Measurements from ENCODE around the gene DDR1. TPM values are rescaled to one million over a fixed set of nuclear protein-coding genes. Genes with fewer than 3 reads are reported as not detected.

DDR1 gene
- total and polyA plus RNA-seq, 8 donors, result 77.9 to 148 (median 90.0) TPM

DNA sequence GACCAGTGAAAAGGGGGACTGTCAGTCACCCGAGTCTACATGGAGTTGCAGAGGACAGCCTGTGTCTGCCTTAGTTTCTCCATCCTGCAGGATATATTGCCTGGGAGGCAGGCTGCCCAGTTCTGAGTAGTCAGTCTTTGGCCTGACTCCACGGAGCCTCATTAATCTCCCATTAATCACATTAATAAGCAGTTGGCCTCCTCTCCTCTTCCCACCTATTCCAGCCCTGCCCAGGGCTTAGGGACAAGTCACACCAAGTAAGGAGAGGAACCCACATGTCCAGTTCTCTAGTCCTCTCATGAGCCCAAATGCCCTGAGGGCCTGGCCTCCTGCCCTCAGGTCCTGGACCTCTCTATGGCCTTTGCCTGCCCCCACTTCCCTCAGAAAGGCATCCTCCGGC is 55.2 kb downstream of the DDR1 start:
- Histone ChIP-seq H3K27me3 (peaks cover 0 to 26% of the 10 kb centered on the region in 2 donors), H3K36me3 (no peaks in the 10 kb centered on the region), H3K4me1 (peaks cover 6 to 12% of the 10 kb centered on the region in 2 donors), H3K27ac (no peak overlapping the region), H3K9me3 (no peaks in the 10 kb centered on the region), H3K4me3 (no peak overlapping the region)
- intact Hi-C loops (cut with DNase I), result no loop called here
- TF ChIP-seq, protein P1, sequence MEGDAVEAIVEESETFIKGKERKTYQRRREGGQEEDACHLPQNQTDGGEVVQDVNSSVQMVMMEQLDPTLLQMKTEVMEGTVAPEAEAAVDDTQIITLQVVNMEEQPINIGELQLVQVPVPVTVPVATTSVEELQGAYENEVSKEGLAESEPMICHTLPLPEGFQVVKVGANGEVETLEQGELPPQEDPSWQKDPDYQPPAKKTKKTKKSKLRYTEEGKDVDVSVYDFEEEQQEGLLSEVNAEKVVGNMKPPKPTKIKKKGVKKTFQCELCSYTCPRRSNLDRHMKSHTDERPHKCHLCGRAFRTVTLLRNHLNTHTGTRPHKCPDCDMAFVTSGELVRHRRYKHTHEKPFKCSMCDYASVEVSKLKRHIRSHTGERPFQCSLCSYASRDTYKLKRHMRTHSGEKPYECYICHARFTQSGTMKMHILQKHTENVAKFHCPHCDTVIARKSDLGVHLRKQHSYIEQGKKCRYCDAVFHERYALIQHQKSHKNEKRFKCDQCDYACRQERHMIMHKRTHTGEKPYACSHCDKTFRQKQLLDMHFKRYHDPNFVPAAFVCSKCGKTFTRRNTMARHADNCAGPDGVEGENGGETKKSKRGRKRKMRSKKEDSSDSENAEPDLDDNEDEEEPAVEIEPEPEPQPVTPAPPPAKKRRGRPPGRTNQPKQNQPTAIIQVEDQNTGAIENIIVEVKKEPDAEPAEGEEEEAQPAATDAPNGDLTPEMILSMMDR (IDR thresholded peaks at IDR 0.05), result no peak
- ATAC-seq (no peak), DNase-seq (no peak)

DNA sequence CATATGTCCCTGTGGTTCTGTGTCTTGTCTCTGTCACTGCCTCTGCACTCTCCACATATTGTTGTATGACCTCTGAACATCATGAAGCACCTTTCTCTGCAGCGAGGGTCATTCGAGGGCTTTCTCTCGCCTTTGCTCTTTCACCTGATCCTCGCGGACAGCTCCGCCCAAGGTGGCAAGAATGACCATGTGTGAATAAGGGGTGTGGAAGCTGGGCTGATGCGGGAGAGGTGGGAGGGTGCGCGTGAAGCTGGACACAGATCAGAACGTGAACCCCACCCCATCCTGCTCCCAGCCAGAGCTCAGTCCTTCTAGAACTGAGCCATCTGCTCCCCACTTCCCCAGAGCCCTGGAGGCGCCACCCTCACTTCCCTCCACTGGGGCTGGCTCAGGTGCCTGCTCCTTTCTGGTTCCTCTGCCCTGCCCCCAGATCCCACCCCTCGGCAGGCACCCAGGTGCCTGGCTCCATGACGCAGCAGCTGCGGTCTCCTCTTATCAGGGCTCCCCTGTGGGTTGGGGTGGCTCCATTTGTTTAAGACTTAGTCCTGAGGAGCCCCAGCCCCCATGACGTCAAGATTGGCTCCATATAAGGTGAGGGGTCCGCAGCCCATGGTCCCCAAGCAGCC is 56.2 kb downstream of the DDR1 start, which contains the start of gene MUCL3:
MUCL3 (plus strand) TSS at position 613 of the 626 bp plus-strand sequence. CDS start 27 bp downstream, outside the sequence.
- ATAC-seq (no peak), DNase-seq (no peak)
- H3K27ac ChIP-seq, result no peak within 1 kb of the TSS
- peaks cover 6 to 10% of the 10 kb centered on the region in 2 donors for H3K4me1 ChIP-seq
- intact Hi-C loops (cut with DNase I), result no loop called here
- H3K4me3 ChIP-seq, result no peak within 1 kb of the TSS
- no peaks in the 10 kb centered on the region for H3K9me3 ChIP-seq
- no peaks in the 10 kb centered on the region for H3K36me3 ChIP-seq
- H3K27me3 ChIP-seq, result peaks cover 0 to 26% of the 10 kb centered on the region in 2 donors
- TF ChIP-seq, protein P1 (IDR thresholded peaks at IDR 0.05), result no peak

DNA sequence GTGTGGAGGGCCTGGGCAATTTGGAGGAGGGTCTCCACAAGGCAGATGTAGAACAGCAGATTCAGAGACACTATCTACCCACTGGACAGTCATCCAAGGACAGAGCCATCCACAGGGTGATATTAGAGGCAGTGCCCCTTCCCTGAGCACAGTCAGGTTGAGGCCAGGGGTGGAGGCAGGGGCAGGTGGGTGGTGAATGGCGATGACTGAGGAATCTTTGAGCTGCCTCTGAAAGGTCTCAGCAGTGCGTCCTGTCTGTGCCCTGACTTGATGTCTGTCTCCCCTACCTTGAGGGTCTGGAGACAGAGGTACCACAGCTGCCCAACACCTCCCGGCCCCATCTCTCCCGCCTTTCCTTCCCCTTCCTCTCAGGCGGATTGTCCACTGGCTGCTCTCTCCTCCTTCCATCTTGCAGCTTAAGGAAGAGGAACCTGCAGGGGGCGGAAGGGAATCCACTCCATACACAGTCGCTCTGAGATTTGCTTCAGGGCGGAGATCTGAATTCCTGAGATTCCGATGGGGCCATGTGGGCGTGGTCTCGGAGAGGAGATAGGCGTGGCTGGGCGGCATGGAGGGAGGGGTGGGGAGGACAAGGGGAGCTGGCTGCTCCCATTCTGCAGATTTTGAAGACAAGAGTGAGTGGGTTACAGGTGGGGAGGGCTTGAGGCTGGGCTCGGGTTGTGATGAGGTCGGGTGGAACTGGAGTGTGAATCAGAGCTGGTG is 58.2 kb downstream of the DDR1 start:
- no peak overlapping the region for H3K4me3 ChIP-seq
- DNase-seq (peak in 3 of 4 donors; percentile 72 to 88 (median 80)), ATAC-seq (peak; percentile 96)
- peaks cover 6 to 10% of the 10 kb centered on the region in 2 donors for H3K4me1 ChIP-seq
- H3K27me3 ChIP-seq, result peaks cover 0 to 26% of the 10 kb centered on the region in 2 donors
- TF ChIP-seq, protein P1 (IDR thresholded peaks at IDR 0.05), result no peak
- H3K9me3 ChIP-seq, result no peaks in the 10 kb centered on the region
- no peaks in the 10 kb centered on the region for H3K36me3 ChIP-seq
- intact Hi-C loops (cut with DNase I), result no loop called here
- H3K27ac ChIP-seq, result no peak overlapping the region

DNA sequence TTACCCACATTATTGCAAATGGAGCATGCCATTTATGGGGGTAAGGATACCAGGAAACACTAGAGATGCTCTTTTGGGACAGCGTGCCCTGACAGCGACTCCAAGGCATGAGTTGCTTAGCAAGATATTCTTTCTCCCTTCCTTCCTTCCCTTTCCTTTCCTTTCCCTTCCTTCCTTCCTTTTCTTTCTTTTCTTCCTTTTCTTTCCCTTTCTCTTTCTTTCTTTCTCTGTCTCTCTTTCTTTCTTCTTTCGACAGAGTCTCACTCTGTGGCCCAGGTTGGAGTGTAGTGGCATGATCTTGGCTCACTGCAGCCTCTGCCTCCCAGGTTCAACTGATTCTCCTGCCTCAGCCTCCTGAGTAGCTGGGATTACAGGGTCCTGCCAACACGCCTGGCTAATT is 59.7 kb downstream of the DDR1 start:
- Histone ChIP-seq H3K27me3 (peaks cover 0 to 26% of the 10 kb centered on the region in 2 donors), H3K4me1 (peaks cover 6 to 10% of the 10 kb centered on the region in 2 donors), H3K4me3 (no peak overlapping the region), H3K27ac (no peak overlapping the region), H3K36me3 (no peaks in the 10 kb centered on the region), H3K9me3 (no peaks in the 10 kb centered on the region)
- intact Hi-C loops (cut with DNase I), result no loop called here
- ATAC-seq, result no peak
- TF ChIP-seq, protein P1 (IDR thresholded peaks at IDR 0.05), result no peak
- no peak for DNase-seq

DNA sequence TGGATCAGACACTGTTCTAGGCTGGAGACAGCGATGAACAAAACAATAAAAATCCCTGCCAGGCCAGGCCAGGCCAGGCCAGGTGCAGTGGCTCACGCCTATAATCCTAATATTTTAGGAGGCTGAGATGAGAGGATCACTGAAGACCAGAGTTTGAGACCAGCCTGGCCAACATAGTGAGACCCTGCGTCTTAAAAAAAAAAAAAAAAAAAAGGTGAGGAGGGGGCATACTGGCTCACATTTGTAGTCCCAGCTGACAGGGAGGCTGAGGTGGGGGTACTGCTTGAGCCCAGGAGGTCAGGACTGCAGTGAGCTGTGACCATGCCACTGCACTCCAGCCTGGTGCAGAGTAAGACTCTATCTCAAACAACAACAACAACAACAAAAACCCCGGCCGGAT is 61.0 kb downstream of the DDR1 start:
- TF ChIP-seq, protein P1 (IDR thresholded peaks at IDR 0.05), result no peak
- no peak overlapping the region for H3K27ac ChIP-seq
- intact Hi-C loops (cut with DNase I), result no loop called here

More for the DNA sequence above, 61.0 kb downstream of the DDR1 start:
- ATAC-seq (no peak), DNase-seq (no peak)
- H3K27me3 ChIP-seq, result peaks cover 0 to 26% of the 10 kb centered on the region in 2 donors
- H3K9me3 ChIP-seq, result no peaks in the 10 kb centered on the region
- H3K4me1 ChIP-seq, result peaks cover 6 to 10% of the 10 kb centered on the region in 2 donors
- H3K4me3 ChIP-seq, result no peak overlapping the region
- H3K36me3 ChIP-seq, result no peaks in the 10 kb centered on the region

Measured in left lung (tissue), 10 donors.